PC-3 (cell line): Measurements from ENCODE around the gene AGPAT4.

ENCODE experiments used
- CTCF ChIP-seq: fragments of 300-600 bp; sonication (generic); conservative IDR thresholded peaks from 2 replicates; pipeline ENCODE4 v1.5.1; 2017; ENCODE audit warnings: antibody characterized with exemption, low read depth, mild to moderate bottlenecking, low read length
- EZH2 ChIP-seq: fragments of 300-600 bp; sonication (generic); IDR thresholded peaks from one replicate; pipeline ENCODE4 v1.6.1; 2017; ENCODE audit warnings: antibody characterized with exemption, mild to moderate bottlenecking, low read length; ENCODE audit not compliant: unreplicated experiment
- EZH2phosphoT487 ChIP-seq: fragments of 300-600 bp; sonication (generic); IDR thresholded peaks from 2 replicates; pipeline ENCODE4 v1.6.1; 2018; ENCODE audit warnings: mild to moderate bottlenecking, antibody characterized with exemption, low read length, borderline replicate concordance

- TF ChIP-seq CTCF (no peak), EZH2phosphoT487 (no peak), EZH2 (no peak)
These were observed 135.9 kb downstream of the AGPAT4 start for GRCh38 chr6:161137839-161138542.
